HAP-1 (cell line): Measurements from ENCODE around the gene LRRC8B.
"Not testable (repeated sequence)": the region's sequence is repeated elsewhere in the genome, so short reads cannot be mapped to it uniquely, and the experiment has no call there.

ENCODE experiments used
- DNase-seq, 2 experiments: peaks; one replicate each; pipeline ENCODE4 v3.0.0-alpha.2; 2016 to 2020; ENCODE audit warnings: low spot score in 2 of 2
- H3K27me3 ChIP-seq: fragments of 250-450 bp; sonication (Bioruptor Pico); 2 replicates; pipeline ENCODE4 v1.5.1; 2020; ENCODE audit warnings: low read depth, mild to moderate bottlenecking, moderate library complexity
- H3K36me3 ChIP-seq: fragments of 250-450 bp; sonication (Bioruptor Pico); replicated peaks from 2 replicates; pipeline ENCODE4 v1.5.1; 2020; ENCODE audit warnings: mild to moderate bottlenecking
- H3K4me1 ChIP-seq: fragments of 250-450 bp; sonication (Bioruptor Pico); 2 replicates; pipeline ENCODE4 v1.5.1; 2020; ENCODE audit warnings: mild to moderate bottlenecking
- H3K4me3 ChIP-seq: fragments of 250-450 bp; sonication (Bioruptor Pico); 2 replicates; pipeline ENCODE4 v1.5.1; 2020; ENCODE audit warnings: mild to moderate bottlenecking, moderate library complexity
- H3K9me3 ChIP-seq: fragments of 250-450 bp; sonication (Bioruptor Pico); 2 replicates; pipeline ENCODE4 v1.5.1; 2020; ENCODE audit warnings: mild to moderate bottlenecking, moderate library complexity
- in situ Hi-C: fragments of 300-500 bp; cut with MboI; formaldehyde crosslinking; loops from 3 replicates; pipeline ENCODE4 v1.14.3; 2020; ENCODE audit warnings: low sequenced_read_pairs, inconsistent platforms, mixed read lengths

Gene LRRC8B

DNA sequence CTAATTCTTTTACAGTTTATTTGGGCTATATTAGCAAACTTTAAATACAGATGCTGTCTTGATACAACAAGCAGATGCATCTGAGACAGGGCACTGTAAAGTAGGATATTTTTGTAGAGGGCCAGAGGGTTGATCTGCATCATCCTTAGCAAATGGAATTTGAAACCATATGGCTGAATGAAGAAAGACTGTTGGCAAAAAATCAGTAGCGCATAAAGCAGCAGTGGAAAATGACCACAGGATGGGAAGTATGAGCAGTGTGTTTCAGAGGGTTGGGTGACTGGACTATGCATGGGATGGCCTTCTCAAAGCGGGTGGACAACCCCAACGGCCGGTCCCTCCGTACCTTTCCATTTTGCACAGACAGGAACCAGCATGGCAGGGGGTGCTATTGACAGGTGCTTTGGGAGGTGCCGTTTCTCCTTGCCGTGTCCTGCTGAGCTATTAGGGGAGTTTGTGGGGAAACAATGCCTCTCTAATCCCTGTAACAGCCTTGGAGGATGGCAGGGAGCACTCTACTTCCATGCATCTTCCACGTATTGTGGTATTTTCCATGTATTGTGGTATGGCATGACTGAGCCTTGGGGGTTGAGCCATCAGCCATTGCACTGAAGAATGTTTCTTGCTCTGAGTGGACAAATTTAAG, 5.9 kb downstream of the LRRC8B start:
- no peaks in the 10 kb centered on the region for H3K9me3 ChIP-seq
- peaks cover 9% of the 10 kb centered on the region for H3K36me3 ChIP-seq
- DNase-seq = no peak
- in situ Hi-C loops = no loop called here
- H3K27me3 ChIP-seq = no peaks in the 10 kb centered on the region
- H3K4me1 ChIP-seq = peaks cover 34% of the 10 kb centered on the region
- no peak overlapping the region for H3K4me3 ChIP-seq

DNA sequence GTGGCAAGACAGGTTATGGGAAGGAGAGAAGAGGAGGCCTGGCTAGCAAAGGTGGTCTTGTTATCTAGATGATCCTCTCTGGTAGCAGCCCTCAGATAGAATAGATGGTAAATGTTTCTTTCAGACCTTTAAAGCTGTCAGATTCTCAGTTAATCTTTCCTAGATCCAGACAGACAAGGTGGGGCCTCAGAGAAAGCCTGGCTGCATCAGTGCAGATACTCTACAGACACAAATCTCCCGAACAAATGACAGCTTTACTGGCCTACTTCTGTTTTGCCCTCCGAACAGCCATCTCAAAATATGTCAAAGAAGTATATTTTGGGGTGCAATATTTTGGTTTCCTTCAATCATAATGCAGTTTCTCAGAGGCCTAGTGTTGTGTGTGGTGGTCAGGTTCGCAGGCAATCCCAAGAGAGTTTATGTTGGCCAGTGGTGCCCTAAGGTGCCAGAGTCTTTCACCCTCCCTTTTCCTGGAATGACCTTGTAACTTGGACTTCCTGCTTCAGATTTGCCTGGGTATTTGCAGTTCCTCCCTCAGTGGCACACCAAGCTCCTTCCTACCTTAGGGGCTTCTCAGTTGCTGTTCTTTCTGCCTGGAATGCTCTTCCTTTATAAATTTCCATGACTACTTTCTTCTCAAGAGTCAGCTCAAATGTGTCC, 7.0 kb downstream of the LRRC8B start:
- no peak for DNase-seq
- Histone ChIP-seq H3K27me3 (no peaks in the 10 kb centered on the region), H3K36me3 (peaks cover 9% of the 10 kb centered on the region), H3K9me3 (no peaks in the 10 kb centered on the region), H3K4me1 (peaks cover 33% of the 10 kb centered on the region), H3K4me3 (no peak overlapping the region)
- in situ Hi-C loops = no loop called here

DNA sequence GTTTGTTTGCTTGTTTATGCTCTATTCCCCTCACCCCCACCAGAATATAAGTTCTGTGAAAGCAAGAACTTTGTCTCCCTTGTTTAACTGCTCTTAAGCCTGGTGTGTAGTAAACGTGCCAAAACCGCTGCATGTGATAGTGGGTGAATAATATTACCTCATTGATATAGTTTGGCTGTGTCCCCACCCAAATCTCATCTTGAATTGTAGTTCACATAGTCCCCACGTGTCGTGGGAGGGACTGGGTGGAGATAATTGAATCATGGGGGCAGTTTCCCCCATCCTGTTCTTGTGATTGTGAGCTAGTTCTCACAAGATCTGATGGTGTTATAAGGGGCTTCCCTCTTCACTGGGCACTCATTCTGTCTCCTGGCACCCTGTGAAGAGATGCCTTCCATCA, 7.6 kb downstream of the LRRC8B start:
- Histone ChIP-seq H3K27me3 (no peaks in the 10 kb centered on the region), H3K9me3 (no peaks in the 10 kb centered on the region), H3K4me1 (peaks cover 27% of the 10 kb centered on the region), H3K4me3 (no peak overlapping the region), H3K36me3 (peaks cover 9% of the 10 kb centered on the region)
- no peak for DNase-seq
- in situ Hi-C loops = no loop called here

DNA sequence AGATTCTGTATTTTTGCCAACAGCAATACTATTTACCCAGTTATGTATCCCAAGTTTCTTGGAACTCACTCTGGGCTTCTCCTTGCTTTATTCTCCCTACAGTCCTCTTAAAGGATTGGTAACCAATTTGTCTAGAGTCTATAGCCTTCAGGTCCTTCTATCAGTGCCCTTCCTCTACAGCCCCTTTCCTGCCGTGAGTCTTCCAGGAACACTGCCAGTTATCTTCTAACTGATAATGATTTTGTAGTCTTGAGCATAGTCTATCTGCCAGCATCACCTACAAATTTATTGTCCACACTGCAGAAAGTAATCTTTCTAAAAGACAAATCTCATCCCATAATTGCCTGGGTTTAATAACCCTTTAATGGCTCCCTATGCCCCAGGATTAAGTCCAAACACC, 8.2 kb downstream of the LRRC8B start:
- H3K4me1 ChIP-seq = peaks cover 21% of the 10 kb centered on the region
- DNase-seq = no peak
- H3K9me3 ChIP-seq = no peaks in the 10 kb centered on the region
- in situ Hi-C loops = no loop called here
- H3K4me3 ChIP-seq = no peak overlapping the region
- H3K27me3 ChIP-seq = no peaks in the 10 kb centered on the region
- peaks cover 8% of the 10 kb centered on the region for H3K36me3 ChIP-seq

DNA sequence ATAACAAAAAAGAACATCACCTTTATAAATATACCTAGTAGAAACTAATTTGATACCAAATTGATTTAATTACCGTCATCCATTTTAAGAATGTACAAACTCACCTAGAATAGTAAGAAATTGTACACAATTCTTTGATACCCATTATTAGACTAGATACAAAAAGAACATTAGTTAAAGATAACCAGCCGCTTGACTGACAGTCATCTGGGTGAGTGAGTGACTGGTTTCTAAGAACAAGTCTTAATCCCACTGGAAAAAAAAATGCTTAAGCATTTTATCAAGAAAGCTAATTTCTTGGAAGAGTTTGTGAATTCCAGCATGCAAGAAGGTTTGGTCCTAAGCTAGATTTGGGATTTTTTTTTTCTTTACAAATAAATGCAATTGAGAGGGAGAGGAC, 10.9 kb downstream of the LRRC8B start:
- Histone ChIP-seq H3K9me3 (no peaks in the 10 kb centered on the region), H3K4me1 (peaks cover 6% of the 10 kb centered on the region; the same call in 1 of the 2 replicates), H3K4me3 (no peak overlapping the region), H3K36me3 (no peaks in the 10 kb centered on the region; the same call in none of the 2 replicates), H3K27me3 (no peaks in the 10 kb centered on the region)
- DNase-seq = no peak
- in situ Hi-C loops = no loop called here

DNA sequence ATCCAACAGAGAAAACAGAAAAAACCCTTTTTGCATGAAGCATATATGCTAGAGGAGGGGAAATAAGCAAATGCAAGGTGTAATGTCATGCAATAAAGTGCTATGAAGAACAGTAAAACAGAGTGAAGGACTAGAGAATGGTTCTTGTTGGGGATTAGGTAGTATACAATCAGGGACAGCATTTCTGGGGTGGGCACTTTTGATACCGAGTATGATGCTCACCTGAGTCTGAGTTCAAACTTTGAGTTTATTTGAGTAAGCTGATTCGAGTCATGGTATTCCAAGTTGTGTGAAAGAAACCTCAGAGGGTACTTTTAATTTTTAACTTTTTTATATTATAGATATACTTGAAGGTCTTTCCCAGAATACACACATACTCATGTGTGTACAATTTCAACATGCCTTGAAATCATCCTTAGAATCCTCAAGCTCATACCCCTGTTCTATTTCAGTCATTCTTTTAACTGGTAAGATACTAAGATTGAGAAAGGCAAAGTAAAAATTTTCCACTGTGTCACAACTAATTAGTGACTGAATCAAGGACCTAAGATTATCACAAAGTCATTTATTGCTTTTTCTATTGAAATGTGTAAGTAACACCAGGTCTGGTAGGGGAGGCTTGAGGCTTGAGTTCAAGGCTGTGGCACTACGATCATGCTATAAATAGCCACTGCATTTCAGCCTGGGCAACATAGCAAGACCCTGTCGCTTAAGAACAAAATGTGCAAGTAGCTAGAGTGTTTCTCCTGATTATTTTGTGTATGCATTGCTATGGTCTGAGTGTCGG, 12.1 kb downstream of the LRRC8B start:
- Histone ChIP-seq H3K4me3 (no peak overlapping the region), H3K36me3 (no peaks in the 10 kb centered on the region; the same call in none of the 2 replicates), H3K27me3 (no peaks in the 10 kb centered on the region), H3K4me1 (peaks cover 11% of the 10 kb centered on the region; the same call in 1 of the 2 replicates), H3K9me3 (no peaks in the 10 kb centered on the region)
- in situ Hi-C loops = no loop called here
- no peak for DNase-seq

DNA sequence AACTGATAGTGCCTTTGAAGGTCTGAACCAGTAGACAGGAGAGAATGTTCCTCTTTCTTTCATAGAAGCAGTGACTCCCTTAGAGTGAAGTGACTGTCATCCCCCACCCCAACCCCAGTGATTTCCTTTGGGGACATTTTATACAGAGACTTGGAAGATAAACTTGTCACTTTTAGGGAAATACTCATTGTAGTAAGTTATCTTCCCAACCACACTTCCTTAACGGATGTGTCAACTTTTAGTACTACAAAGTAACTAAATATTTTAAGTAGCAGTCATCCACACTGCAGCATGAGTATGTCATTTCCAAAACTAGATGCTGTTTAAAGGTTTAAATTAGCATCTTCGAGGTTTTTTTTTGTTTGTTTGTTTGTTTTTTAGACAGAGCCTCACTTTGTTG, 13.7 kb downstream of the LRRC8B start:
- Histone ChIP-seq H3K9me3 (no peaks in the 10 kb centered on the region), H3K4me3 (no peak overlapping the region), H3K36me3 (no peaks in the 10 kb centered on the region; the same call in none of the 2 replicates), H3K4me1 (peaks cover 11% of the 10 kb centered on the region; the same call in 1 of the 2 replicates), H3K27me3 (no peaks in the 10 kb centered on the region)
- in situ Hi-C loops = no loop called here
- DNase-seq = no peak

DNA sequence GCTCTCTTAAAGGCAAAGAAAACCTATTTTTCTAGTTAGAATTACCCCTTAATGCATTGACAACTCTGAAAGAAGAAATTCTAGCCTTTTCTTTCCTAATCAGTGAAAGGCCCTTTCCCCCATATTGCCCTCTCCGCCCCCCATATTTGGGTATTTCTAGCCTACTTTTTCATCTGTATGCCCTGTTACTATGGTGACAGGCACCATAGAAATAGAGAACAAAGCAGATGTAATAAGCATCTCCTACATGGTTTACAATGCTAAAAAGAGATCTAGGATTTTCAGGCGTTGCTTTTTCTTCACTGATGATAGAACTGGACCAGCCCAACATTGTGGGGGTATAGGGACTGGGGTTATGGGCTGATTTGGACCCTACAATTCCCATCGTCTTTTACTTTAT, 14.5 kb downstream of the LRRC8B start:
- Histone ChIP-seq H3K36me3 (no peaks in the 10 kb centered on the region; the same call in none of the 2 replicates), H3K4me3 (no peak overlapping the region), H3K27me3 (no peaks in the 10 kb centered on the region), H3K4me1 (peaks cover 11% of the 10 kb centered on the region; the same call in 1 of the 2 replicates), H3K9me3 (no peaks in the 10 kb centered on the region)
- DNase-seq = no peak
- in situ Hi-C loops = no loop called here

DNA sequence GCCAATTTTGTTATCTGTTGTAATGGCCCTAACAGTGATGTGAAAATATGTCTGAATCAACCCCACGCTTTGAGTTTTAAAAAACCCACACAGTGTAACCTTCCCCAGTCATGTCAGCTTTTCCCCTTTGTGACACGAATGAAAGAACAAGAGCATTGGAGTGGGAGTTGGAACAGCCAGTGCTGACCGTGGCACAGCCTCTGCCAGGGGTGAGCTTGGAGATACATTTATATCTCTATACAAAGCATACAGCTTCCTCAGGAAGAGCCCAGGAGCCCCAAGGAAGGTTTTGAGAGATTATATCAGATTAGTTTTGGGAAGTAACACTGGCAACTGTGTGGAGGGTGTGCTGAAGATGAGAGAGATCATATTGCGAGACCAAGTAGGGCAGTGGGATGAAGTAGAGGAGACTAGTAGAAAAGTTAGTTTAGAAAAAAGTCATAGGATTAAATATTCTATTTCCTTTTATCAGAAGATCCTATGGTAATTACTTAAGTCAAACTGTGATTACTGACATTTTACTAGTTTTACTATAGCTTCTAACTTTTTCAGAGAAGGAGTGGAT, 15.9 kb downstream of the LRRC8B start:
- peaks cover 7% of the 10 kb centered on the region; the same call in 1 of the 2 replicates for H3K4me1 ChIP-seq
- DNase-seq = no peak
- no peak overlapping the region for H3K4me3 ChIP-seq
- in situ Hi-C loops = no loop called here
- H3K9me3 ChIP-seq = no peaks in the 10 kb centered on the region
- no peaks in the 10 kb centered on the region for H3K27me3 ChIP-seq
- H3K36me3 ChIP-seq = no peaks in the 10 kb centered on the region; the same call in 1 of the 2 replicates

DNA sequence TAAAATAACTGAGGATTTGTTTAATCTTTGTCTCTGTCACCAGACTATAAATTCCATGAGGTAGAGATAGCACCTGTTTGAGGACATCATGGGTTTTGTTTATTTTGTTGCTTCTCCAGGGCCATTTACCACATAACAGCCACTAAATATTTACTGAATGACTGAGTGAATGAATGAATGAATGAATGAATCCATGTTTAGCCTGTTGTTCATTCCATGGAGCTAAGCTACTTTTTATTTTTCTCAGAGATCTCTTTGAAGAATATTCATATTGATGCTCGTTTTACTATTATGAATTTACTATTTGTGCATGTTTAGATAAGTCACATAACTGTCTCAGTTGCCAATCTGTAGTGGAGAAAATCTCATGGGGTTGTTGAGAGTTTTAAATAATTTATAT, 17.7 kb downstream of the LRRC8B start:
- Histone ChIP-seq H3K4me1 (peaks cover 9% of the 10 kb centered on the region), H3K36me3 (no peaks in the 10 kb centered on the region), H3K9me3 (no peaks in the 10 kb centered on the region), H3K27me3 (no peaks in the 10 kb centered on the region), H3K4me3 (no peak overlapping the region)
- DNase-seq = no peak
- in situ Hi-C loops = no loop called here

DNA sequence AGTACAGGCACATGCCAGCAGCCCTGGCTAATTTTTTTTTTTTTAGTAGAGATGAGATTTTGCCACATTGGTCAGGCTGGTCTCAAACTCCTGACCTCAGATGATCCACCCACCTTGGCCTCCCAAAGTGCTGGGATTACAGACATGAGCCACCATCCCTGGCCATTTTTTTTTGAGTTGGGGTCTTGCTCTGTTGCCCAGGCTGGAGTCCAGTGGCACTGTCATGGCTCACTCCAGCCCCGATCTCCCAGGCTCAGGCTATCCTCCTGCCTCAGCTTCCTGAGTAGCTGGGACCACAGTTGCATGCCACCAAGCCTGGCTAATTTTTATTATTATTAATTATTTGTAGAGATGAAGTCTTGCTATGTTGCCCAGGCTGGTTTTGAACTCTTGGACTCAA, 19.0 kb downstream of the LRRC8B start:
- H3K36me3 ChIP-seq, in situ Hi-C loops: not testable (repeated sequence)

DNA sequence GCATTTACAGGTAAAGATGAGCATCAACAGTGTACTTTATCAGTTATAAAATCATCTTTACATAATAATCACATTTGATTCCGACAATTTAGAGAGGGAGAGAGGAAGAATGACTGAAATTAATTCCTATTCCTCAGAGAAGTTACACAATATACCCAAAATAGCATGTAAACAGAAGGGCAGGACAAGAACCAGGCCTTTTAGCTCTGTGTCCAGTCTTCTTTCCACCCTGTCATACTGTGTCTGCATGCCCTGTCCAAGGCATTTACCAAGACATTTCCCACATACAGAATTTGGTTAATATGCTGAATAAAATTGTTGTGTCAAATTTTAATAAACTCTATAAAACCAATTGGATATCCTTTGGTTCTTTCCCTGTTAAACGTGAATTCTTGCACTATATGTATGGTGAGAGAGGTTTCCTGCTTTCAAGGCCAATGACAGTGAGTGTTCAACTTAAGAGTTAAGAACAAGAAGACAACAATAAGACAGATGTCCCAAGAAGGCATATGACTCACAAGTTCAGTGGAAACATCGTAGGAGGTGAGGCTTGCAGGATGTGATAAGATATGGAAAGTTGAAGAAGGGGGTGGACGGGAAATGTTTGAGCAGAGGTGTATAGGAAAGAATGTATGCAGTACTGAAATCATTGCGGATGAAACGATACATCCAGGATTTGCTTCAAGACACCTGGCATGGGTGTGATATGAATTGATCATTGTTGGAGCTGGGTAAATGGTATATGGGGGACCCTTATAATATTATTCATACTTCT, 20.8 kb downstream of the LRRC8B start:
- no peak for DNase-seq
- Histone ChIP-seq H3K36me3 (no peaks in the 10 kb centered on the region), H3K9me3 (no peaks in the 10 kb centered on the region), H3K27me3 (no peaks in the 10 kb centered on the region), H3K4me3 (no peak overlapping the region), H3K4me1 (peaks cover 17% of the 10 kb centered on the region)
- in situ Hi-C loops = no loop called here

More for the DNA sequence above, 19.0 kb downstream of the LRRC8B start:
- not testable (repeated sequence) for DNase-seq, H3K9me3 ChIP-seq, H3K27me3 ChIP-seq, H3K4me3 ChIP-seq
- H3K4me1 ChIP-seq = peaks cover 14% of the 10 kb centered on the region
